GM19023 (cell line): Measurements from ENCODE around the gene CACNB3.
"Not testable (repeated sequence)": the region's sequence is repeated elsewhere in the genome, so short reads cannot be mapped to it uniquely, and the experiment has no call there.

ENCODE experiments used
- ATAC-seq: cut with Tn5 transposase; IDR thresholded peaks from one replicate; pipeline ENCODE4 v1.9.1; 2021; ENCODE audit warnings: mild to moderate bottlenecking, moderate library complexity; ENCODE audit not compliant: unreplicated experiment

Gene CACNB3

DNA sequence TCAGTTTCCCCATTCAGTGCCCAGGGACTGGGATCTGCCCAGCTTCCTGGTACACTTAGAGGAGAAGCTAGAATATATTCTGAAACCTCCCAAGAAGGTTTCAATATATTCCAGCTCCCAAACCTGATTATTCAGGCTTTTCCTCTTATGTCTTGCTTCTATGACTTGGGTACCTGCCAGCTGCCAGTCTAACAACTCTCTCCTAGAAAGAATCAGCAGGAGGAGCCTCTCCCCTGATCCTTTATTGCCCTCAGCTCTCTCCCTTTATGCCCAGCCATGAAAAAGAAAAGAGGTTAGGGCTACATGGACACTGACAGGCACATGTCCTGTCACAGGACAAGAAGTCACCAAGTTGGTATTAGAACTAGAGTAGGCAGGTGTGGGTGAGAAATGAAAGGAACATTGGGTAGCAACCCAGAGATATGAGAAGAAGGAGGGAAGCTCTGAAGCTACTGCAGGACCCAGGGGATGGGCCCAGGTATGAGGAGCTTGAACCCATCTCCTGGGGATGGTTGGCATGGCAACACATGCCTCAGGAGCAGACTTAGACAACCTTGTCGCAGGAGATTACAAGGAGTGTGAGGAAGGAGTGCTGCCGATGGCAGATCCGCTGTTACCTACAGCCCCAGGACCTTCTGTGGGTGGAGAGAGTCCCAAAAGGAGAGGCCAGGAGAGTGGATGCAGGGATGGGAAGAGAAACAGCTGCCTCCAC, 2.0 kb upstream of the CACNB3 start:
- ATAC-seq: no peak

DNA sequence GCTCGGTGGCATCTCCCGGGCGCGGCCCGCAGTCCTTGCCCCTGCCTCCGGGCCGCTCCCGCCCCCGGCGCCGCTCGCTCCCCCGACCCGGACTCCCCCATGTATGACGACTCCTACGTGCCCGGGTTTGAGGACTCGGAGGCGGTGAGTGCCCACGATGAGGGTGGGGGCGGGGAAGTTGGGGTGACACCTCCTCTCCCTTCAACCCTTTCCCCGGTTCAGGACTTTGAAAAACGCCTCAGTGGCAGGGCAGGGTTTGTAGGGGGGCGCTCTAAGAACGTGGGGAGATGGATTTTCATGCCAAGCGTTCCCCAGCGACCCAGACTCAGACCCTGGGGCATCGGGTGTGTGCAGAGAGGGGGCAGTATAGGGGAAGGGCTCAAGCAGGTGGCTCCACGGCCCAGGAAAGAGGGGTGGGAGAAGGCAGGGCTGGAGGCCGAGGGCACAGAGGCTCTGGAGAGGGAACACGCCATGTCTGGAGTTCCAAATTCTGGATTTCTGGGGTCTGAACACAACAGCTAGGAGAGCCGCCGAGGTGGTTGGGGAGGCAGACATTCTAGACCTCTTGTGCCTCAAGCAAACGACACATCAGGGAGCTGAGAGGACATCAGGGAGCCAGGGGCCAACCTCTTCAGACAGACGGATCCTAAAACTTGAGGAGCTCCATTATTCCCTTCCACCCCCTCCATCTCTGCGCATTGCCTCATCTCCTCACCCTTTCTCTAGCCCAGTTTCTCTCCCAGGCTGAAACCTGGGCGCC, 715 bp downstream of the CACNB3 start:
- no peak for ATAC-seq

GRCh38 chr12:48819986-48820725, 1.9 kb downstream of the CACNB3 start:
- no peak for ATAC-seq

GRCh38 chr12:48822139-48822538, 3.8 kb downstream of the CACNB3 start:
- ATAC-seq: no peak

- ATAC-seq: no peak
These were observed 4.4 kb downstream of the CACNB3 start for GRCh38 chr12:48822711-48823110.

DNA sequence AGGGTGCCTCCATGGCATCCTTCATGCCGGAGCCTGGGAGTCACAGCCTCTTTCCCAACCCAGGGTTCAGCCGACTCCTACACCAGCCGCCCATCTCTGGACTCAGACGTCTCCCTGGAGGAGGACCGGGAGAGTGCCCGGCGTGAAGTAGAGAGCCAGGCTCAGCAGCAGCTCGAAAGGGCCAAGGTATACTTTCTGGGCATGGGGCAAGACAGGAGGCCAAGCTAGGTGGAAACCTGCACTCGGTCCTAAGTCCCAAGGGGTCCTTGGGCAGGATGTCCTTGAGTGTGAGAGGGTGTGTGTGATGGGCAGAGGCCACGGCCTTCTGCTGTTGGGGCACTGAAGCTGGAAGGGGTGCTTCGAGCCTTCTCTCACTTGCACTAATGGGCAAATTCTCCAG, 5.0 kb downstream of the CACNB3 start:
- ATAC-seq: no peak

DNA sequence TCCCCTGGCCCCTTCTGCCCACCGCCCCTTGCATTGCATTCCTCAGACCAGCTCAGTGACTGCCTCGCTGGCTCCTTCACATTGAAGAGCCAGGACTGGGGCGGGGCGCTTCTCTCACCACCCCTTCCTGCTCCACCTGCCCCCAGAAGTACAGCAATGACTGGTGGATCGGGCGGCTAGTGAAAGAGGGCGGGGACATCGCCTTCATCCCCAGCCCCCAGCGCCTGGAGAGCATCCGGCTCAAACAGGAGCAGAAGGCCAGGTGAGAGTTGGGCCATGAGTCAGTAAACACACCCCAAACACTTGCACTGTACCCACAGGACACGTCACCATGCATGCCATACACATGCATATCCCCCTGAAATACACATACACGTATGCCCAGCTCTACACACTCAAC, 5.8 kb downstream of the CACNB3 start:
- ATAC-seq: no peak

DNA sequence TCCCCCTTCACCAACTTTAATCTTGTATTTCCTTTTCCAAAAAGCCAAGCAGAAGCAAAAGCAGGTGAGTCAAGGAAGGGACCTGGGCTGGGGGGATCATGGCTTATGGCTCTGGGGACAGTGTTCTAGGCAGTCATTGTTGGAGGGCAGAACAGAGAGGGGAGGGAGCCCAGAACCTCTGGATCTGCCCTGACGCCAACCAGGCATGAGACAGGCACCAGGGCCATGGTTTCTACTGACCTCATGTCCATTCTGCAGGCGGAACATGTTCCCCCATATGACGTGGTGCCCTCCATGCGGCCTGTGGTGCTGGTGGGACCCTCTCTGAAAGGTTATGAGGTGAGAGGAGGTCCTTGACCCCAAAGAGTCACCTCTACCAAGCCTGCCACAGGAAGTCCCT, 6.6 kb downstream of the CACNB3 start:
- ATAC-seq: no peak

DNA sequence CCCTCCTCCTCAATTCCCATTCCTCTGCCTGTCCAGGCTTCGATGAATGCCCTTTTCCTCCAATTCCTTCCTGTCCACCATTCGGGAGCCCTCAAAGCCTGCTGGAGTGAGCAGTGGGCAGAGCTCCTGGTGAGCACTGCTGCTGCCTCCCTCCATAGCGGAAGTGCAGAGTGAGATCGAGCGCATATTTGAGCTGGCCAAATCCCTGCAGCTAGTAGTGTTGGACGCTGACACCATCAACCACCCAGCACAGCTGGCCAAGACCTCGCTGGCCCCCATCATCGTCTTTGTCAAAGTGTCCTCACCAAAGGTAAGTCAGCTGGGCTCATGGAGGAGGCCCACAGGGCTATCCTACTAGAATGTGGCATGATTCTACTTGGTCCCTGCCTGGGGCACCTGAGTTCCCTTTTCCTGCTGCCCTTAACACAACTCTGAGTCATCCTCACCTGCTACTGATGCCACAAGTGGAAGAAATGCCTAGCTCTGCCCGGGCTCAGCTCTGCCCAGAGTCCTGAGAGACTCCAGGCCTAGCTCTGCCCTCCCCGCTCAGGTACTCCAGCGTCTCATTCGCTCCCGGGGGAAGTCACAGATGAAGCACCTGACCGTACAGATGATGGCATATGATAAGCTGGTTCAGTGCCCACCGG, 8.0 kb downstream of the CACNB3 start:
- no peak for ATAC-seq

DNA sequence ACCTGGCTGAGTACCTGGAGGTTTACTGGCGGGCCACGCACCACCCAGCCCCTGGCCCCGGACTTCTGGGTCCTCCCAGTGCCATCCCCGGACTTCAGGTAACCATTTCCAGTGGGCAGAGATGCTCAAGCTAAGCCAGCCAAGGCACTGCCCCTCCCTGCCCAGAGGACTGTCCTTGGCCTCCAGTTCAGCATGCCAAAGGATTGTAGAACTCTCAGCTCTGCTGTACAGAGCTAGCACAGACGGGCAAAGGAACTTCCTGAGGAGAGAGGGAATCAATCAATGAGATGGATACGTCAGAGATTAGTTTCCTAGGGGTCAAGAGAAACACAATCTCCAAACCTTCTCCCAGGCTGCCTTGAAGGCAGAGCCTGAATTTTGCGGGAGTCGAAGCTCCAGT, 8.7 kb downstream of the CACNB3 start:
- no peak for ATAC-seq

DNA sequence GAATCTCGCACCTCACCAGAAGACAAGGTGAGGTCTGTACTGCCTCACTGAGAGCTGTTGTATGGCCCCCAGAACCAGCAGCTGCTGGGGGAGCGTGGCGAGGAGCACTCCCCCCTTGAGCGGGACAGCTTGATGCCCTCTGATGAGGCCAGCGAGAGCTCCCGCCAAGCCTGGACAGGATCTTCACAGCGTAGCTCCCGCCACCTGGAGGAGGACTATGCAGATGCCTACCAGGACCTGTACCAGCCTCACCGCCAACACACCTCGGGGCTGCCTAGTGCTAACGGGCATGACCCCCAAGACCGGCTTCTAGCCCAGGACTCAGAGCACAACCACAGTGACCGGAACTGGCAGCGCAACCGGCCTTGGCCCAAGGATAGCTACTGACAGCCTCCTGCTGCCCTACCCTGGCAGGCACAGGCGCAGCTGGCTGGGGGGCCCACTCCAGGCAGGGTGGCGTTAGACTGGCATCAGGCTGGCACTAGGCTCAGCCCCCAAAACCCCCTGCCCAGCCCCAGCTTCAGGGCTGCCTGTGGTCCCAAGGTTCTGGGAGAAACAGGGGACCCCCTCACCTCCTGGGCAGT, 9.3 kb downstream of the CACNB3 start:
- ATAC-seq: no peak

DNA sequence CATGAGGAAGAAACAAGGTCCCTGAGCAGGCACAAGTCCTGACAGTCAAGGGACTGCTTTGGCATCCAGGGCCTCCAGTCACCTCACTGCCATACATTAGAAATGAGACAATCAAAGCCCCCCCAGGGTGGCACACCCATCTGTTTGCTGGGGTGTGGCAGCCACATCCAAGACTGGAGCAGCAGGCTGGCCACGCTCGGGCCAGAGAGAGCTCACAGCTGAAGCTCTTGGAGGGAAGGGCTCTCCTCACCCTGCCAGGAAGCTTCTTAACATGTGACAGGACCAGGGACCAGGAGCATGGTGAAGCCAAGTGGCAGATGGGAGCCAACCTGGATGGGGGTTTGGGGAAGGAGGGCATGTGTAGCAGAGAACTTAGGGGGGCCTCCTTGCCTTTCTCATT, 10.0 kb downstream of the CACNB3 start:
- no peak for ATAC-seq

DNA sequence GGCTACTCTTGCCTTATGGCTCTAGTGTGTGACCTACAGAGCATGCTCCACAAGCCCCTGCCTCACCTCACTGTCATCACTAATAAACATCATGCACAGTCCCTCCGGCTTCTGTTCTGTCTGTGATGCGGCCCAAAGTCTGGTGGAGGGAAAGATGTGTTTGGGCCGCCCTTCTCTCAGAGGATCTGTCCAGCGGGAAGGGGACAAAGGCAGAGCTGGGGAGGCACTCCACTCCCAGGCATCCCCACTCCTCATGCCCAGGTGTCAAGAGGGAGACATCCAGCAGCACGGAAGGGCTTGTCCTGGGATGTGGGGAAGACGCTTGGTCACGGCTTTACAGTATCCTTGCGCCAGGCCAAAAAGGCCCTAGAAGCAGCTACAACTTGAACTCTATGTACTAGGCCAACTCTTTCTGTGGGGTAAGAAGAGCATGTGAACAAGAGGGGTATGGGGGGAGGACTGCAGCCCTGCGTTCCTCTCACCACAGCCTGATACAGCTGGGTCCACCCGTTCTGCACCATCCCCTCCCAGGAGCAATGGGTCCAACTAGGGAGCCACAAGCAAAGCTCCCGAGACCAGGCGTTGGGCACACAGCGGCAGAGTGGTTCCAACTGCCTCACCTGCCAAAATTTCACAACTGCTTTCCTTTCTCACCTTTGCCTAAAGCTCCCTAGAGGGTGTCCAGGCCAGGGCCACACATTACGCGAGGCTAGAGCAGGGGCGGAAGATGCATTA, 10.7 kb downstream of the CACNB3 start:
- no peak for ATAC-seq

DNA sequence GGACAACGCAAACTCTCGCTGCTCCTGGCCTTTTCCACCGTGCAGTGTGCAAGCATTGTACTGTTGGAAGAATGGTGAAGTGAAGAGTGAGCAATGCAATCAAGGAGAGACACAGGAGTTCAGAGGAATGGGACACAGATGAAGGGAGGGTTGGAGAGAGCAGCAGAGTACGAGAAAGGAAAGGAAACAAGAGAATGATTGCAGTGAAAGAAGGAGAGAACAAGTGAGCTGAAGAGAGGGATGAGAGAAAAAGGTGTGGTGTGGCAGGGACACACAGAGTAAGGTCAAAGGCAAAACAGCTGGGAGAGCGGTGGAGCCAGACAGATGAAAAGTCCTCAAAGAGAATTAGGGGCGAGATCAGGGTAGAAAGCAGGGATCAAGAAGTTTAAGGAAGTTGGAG, 13.0 kb downstream of the CACNB3 start:
- no peak for ATAC-seq

GRCh38 chr12:48832321-48833060, 14.2 kb downstream of the CACNB3 start:
- no peak for ATAC-seq

DNA sequence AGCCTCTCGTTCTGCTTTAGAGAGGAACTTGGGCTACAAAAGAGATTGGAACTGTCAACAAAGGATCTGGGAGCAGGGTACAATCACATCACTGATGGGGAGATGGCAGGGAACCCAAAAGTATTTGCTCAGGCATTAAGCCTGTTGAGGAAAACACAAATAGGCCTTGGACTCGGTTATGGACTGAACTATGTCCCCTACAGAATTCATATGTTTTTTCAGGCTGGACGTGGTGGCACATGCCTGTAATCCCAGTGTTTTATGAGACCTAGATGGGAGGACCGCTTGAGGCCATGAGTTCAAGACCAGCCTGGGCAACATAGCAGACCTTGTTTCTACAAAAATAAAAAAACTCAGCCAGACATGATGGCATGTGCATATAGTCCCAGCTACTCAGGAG, 19.8 kb downstream of the CACNB3 start:
- no peak for ATAC-seq

- not testable (repeated sequence) for ATAC-seq
These were observed 23.7 kb downstream of the CACNB3 start for GRCh38 chr12:48842021-48842420.

DNA sequence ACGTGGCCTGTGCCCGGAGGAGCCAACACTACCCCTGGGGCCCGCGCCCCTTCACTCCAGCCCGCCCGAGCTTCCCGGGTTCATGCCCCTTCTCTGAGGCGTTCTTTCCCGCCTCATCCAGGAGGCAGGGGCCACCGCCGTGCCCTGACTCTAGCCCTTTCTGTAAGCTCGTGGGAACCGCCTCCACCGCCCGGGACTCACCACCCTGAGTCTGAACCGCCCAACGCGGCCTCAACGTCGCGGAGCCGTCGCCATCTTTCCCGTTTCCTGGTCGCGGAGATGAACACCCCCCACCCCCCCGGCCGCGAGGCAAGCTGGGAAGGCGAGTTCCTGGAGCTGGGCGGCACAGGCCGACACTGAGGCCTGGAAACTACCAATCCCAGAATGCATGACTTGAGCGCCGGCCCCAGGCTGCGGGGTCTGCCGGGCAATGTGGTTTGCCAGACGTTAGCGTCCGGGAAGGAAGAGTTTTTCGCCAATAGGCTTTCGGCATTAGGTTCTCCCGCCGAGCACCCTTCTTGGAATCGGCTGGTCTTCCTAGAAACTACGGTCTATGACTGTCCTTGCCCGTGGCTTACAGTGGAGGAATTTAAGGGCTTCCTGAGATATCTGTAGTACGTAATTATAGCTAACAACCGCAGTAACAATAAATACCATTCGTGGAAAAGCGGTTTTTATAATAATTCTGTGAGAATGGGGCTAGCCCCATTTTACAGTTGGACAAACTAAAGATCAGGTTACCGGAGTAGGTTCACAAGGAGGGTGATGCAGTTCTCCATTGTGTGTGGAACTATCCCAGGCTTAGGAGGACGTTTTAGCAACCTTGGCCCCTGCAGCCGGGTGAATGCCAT, 33.8 kb downstream of the CACNB3 start, which contains the start of gene DDX23:
Gene DDX23, minus strand, starts transcription at position 281 of the 851 bp plus-strand sequence. CDS start 6,381 bp downstream, outside the sequence.
- ATAC-seq: peak; percentile 94
